Muscle of leg (tissue), 11 donors: ENCODE results near the gene CA7. TPM values are rescaled to one million over a fixed set of nuclear protein-coding genes. Genes with fewer than 3 reads are reported as not detected.

Experiments used
- DNase-seq: peaks from one replicate; pipeline ENCODE4 v3.0.0; 2013
- H3K27ac ChIP-seq: one replicate; pipeline ENCODE4 v1.5.1; 2013; ENCODE audit warnings: mild to moderate bottlenecking, low read length, control low read depth
- H3K27me3 ChIP-seq: one replicate; pipeline ENCODE4 v1.6.1; 2013; ENCODE audit warnings: low read length; ENCODE audit not compliant: control insufficient read depth, insufficient read depth
- H3K36me3 ChIP-seq: one replicate; pipeline ENCODE4 v1.6.1; 2013; ENCODE audit warnings: low read length; ENCODE audit not compliant: control insufficient read depth, insufficient read depth
- H3K4me1 ChIP-seq: one replicate; pipeline ENCODE4 v1.6.1; 2013; ENCODE audit warnings: low read length; ENCODE audit not compliant: control insufficient read depth, insufficient read depth
- H3K4me3 ChIP-seq: one replicate; pipeline ENCODE4 v1.5.1; 2013; ENCODE audit warnings: low read length, control low read depth
- H3K9me3 ChIP-seq: replicated peaks from 2 replicates; pipeline ENCODE4 v1.6.1; 2013; ENCODE audit warnings: low read depth, low read length; ENCODE audit not compliant: control insufficient read depth
- WGBS: methylation state at CpG from one replicate; pipeline ENCODE4 v1.1.5; 2013; ENCODE audit warnings: missing lambda C conversion rate; ENCODE audit not compliant: insufficient coverage; 5-methylcytosine and 5-hydroxymethylcytosine counted together
- polyA plus RNA-seq, 8 donors: library from polyadenylated mRNA; unstranded; fragments of 120-200 nt; gene quantifications; one replicate each; pipeline versions ENCODE4 v1.2.1 to v1.2.3, GENCODE V29; 2013; ENCODE audit warnings: inconsistent platforms in 1 of 8, low replicate concordance in 1 of 8; ENCODE audit not compliant: insufficient read length in 8 of 8, insufficient read depth in 1 of 8
- total RNA-seq: library from RNA; stranded (reverse); fragments of 120-200 nt; gene quantifications from one replicate; pipeline ENCODE4 v1.2.4, GENCODE V29; 2013

CA7 gene
- total and polyA plus RNA-seq, 9 donors: 0.12 TPM; not detected in 8

DNA sequence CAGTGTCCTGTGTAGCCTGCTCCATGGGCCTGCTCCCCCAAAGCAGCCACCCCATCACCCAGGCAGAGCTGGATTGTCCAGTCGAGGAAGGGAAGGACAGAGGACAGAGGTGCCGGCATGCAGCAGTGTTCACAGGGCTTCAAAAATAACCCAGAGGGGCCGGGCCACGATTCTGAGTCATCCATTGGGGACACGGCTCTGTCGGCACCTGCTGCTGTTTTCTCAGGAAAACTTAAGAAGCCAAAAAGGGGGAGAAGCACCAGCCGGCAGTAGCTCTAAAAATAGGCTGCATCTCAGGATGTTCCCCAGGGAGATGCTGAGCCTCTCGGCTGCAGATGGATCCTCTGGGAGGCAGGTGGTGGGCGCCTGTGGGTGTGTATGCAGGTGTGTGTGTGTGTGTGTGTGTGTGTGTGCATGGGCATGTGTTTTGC is 1.6 kb downstream of the CA7 start:
- Histone ChIP-seq H3K4me1 (peaks cover 10% of the 10 kb centered on the region), H3K36me3 (no peaks in the 10 kb centered on the region), H3K4me3 (no peak overlapping the region), H3K27ac (no peak overlapping the region), H3K9me3 (no peaks in the 10 kb centered on the region), H3K27me3 (peaks cover 63% of the 10 kb centered on the region)
- 36% methylated on average over 9 of the region's 9 CpGs for WGBS
- no peak for DNase-seq

DNA sequence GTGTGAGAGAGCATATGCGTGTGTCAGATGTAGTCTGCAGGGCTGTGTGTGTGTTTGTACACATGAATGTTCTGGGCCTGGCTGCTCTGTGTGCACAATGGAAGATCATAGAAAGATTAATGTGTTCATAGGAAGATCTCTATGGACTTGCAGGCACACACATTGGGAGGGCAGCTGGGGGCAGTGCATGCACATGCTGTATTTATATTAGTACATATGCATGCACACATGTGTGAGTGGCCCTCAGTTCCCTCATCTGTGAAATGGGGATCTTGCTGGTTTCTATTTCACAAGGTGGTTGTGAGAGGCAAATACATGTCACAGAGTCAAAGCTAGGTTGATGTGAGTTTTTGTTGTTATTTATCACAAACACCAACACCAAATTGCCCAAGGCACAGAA is 2.1 kb downstream of the CA7 start:
- H3K36me3 ChIP-seq: no peaks in the 10 kb centered on the region
- 57% methylated on average over 1 of the region's 1 CpG for WGBS
- H3K4me1 ChIP-seq: peaks cover 10% of the 10 kb centered on the region
- no peak overlapping the region for H3K27ac ChIP-seq
- DNase-seq: no peak
- no peak overlapping the region for H3K4me3 ChIP-seq
- H3K9me3 ChIP-seq: no peaks in the 10 kb centered on the region
- H3K27me3 ChIP-seq: peaks cover 63% of the 10 kb centered on the region

DNA sequence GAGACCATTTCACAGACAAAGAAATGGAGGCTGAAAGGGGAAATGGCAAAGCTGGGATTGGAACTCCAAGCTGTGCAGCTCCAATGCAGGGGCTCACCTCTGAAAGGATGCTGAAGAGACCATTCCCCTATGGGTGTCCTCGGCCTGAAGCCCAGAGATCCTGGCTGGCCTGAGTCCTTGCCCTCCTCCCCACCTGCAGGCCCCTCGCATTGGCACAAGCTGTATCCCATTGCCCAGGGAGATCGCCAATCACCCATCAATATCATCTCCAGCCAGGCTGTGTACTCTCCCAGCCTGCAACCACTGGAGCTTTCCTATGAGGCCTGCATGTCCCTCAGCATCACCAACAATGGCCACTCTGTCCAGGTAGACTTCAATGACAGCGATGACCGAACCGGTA is 2.6 kb downstream of the CA7 start:
- Histone ChIP-seq H3K27ac (no peak overlapping the region), H3K9me3 (no peaks in the 10 kb centered on the region), H3K4me1 (peaks cover 10% of the 10 kb centered on the region), H3K27me3 (peaks cover 66% of the 10 kb centered on the region), H3K4me3 (no peak overlapping the region), H3K36me3 (no peaks in the 10 kb centered on the region)
- WGBS: 69% methylated on average over 3 of the region's 6 CpGs
- no peak for DNase-seq

DNA sequence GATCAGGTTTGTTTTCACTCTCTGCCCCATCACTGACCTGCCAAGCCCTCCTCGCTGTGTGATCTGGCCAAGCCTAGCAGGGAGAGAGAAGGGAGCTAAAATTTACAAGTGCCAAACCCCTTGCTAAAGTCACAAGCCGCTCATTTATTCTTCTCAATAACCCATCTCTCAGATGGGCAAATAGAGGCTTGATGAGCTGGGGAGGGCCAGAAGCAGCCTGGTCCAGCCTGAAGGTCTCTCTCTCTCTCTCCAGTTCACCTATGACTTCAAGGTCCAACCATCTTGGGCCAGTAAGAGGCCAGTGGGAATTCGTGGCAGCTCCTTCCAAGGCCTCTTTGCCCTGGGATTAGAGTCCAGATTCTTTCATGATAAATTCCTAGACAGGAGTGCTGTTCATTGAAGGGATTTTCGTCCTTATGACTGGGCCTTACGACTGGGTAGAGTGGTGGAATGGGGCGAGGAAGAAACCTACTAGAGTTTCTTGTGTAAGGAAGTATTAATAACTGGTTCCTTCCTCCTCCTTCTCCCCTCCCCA is 3.4 kb downstream of the CA7 start:
- Histone ChIP-seq H3K9me3 (no peaks in the 10 kb centered on the region), H3K4me1 (peaks cover 10% of the 10 kb centered on the region), H3K4me3 (no peak overlapping the region), H3K27ac (no peak overlapping the region), H3K36me3 (no peaks in the 10 kb centered on the region), H3K27me3 (peaks cover 60% of the 10 kb centered on the region)
- DNase-seq: no peak
- no CpG with 5 or more reads among the region's 6 CpGs for WGBS

DNA sequence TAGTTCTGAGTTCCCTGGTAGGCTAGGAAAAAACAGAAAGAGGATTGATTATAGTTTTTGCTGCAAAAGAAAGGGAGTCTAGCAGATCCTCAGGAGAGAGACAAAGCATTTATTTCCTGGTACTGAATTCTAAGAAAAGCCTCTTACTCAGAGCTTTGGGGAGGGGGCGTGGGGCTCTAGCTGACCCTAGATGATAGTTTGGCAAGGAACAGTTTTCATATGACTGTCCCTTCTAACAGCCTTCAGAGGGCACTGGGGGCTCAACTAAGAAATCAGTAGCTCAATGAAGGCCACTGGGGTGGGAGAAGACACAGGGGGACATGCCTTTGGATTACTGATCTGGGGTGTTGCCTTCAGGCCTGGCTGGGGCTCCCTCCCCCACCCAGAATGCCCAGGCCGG is 4.0 kb downstream of the CA7 start:
- WGBS: 80% methylated on average over 1 of the region's 2 CpGs
- no peak overlapping the region for H3K4me3 ChIP-seq
- no peak for DNase-seq
- peaks cover 54% of the 10 kb centered on the region for H3K27me3 ChIP-seq
- peaks cover 10% of the 10 kb centered on the region for H3K4me1 ChIP-seq
- H3K27ac ChIP-seq: no peak overlapping the region
- no peaks in the 10 kb centered on the region for H3K9me3 ChIP-seq
- no peaks in the 10 kb centered on the region for H3K36me3 ChIP-seq

DNA sequence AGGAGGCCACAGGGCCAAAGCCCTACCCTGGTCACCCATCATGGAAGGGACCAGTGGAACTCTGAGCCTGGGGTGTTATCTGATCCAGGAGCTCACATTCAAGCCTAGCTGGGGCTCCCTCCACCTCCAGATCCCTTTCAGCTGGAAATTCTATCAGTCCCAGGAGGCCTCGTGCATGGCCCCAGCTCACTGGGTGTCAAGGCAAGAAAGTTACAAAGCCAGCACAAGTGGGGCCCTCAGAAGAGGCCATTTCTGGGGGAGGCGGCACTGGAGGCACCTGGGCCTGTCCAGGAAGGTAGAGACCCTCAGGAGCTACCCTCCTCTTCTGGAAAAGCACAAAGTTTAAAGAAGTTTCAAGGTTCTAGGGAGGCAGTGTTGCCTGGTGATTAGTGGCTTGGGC is 4.8 kb downstream of the CA7 start:
- DNase-seq: no peak
- Histone ChIP-seq H3K9me3 (no peaks in the 10 kb centered on the region), H3K4me3 (no peak overlapping the region), H3K27me3 (peaks cover 46% of the 10 kb centered on the region), H3K4me1 (peaks cover 10% of the 10 kb centered on the region), H3K36me3 (no peaks in the 10 kb centered on the region), H3K27ac (no peak overlapping the region)
- WGBS: 77% methylated on average over 2 of the region's 2 CpGs

DNA sequence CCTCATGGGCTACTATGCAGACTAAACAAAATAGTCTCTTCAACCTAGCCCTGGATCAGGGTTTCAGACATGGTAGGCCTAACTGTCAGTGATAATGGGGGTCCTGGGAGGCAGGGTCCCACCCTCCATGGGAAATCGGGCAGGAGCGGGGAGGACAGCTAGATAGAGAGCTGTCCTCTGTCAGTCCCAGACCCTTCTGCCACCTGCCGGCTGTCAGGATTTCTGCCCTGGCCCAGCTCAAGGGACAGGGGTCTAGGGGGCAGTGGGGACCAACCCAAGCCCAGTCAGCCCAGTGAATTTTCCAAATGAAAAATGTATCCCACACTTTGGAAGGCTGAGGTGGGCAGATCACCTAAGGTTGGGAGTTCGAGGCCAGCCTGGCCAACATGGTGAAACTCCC is 5.3 kb downstream of the CA7 start:
- Histone ChIP-seq H3K27ac (no peak overlapping the region), H3K36me3 (no peaks in the 10 kb centered on the region), H3K9me3 (no peaks in the 10 kb centered on the region), H3K4me1 (peaks cover 7% of the 10 kb centered on the region), H3K4me3 (no peak overlapping the region), H3K27me3 (peaks cover 40% of the 10 kb centered on the region)
- DNase-seq: no peak
- WGBS: 92% methylated on average over 3 of the region's 4 CpGs

DNA sequence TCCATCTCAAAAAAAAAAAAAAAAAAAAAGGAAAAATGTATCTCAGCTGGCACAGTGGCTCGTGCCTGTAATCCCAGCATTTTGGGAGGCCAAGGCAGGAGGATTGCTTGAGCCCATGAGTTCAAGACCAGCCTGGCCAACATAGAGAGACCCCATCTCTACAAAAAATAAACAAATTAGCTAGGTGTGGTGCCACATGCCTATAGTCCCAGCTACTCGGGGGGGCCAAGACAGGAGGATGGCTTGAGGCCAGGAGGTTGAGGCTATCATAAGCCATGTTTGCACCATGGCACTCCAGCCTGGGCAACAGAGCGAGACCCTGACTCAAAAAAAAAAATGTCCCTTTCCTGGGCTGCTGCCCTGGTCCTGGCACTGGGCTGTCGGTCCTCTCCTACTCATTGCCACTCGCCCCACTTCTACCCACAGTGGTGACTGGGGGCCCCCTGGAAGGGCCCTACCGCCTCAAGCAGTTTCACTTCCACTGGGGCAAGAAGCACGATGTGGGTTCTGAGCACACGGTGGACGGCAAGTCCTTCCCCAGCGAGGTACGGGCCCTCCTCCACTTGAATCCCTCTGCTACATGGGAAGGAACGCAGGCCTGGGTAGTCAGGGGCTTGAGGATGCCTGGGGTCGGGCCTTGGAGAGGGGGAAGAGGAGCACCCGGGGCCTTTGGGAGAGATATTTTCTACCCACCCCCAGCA is 6.1 kb downstream of the CA7 start:
- no peak for DNase-seq
- Histone ChIP-seq H3K27me3 (peaks cover 33% of the 10 kb centered on the region), H3K9me3 (no peaks in the 10 kb centered on the region), H3K4me1 (peaks cover 3% of the 10 kb centered on the region), H3K27ac (no peak overlapping the region), H3K4me3 (no peak overlapping the region), H3K36me3 (no peaks in the 10 kb centered on the region)
- WGBS: 87% methylated on average over 6 of the region's 14 CpGs

DNA sequence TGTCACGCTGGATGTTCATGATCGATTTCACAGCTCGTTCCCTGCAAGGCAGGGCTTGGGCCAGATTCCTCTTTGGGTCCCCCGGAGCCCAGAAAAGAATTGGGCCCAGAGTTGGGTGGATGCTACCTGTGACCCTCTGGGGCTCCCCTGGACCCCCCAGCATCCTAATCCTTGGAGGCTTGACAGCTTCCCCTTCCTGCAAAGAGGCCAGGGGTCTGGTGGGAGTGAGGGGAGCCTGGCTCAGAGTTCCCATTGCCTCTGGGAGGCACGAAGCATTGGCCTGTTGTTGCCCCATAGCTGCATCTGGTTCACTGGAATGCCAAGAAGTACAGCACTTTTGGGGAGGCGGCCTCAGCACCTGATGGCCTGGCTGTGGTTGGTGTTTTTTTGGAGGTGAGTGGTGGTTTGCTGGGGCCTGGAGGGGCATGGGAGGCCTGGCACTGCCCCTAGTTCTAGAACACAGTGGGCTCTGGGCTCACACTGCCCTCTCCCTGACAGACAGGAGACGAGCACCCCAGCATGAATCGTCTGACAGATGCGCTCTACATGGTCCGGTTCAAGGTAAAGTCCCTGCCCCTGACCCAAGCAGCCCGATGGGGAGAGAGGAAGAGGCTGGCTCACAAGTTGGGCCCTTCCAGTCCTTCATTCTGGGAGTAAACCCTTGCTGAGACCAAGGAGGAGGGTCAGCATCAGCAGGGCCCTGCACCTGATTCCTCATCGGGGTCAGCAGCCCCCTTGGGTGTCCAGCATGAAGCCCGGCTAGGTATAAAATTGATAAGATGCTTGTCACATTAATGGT is 7.2 kb downstream of the CA7 start:
- Histone ChIP-seq H3K36me3 (no peaks in the 10 kb centered on the region), H3K4me1 (no peaks in the 10 kb centered on the region), H3K9me3 (no peaks in the 10 kb centered on the region), H3K27ac (no peak overlapping the region), H3K27me3 (peaks cover 22% of the 10 kb centered on the region), H3K4me3 (no peak overlapping the region)
- 62% methylated on average over 8 of the region's 13 CpGs for WGBS
- DNase-seq: no peak

DNA sequence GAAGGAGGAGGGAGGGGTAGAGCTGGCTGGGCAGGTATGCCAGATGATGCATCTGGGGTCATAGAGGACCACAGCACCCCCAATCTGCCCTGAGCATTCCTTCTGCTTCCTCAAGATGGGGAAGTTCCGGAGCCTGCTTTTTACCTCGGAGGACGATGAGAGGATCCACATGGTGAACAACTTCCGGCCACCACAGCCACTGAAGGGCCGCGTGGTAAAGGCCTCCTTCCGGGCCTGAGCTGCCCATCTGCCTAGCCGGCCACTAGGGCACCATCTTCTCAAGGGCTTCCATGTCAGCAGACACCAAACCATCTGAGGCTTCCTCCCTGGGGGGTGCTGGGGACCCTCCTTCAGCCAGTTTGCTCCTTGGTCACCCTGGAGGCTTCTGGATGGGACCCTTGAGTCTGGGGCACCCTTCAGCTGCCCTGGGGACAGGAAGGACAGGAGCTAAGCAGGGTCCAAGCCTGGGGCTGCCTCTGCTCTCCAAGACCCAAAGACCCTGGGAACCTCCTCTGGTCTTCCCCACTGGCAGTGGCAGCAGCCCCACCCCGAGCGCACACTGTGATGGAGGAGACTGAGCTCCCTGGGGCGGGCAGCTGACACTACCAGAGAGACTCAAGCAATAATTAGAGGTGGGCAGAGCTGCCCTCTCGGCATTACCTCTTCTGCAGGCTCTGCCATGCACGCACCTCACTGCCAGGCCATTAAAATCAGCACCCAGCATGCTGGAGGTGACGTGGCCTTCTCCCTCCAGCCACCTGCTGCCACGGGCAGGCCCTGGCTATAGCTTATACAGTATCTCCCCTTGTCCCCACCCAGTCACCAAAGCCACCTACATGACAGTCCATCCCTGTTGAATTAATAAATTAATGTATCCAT is 9.3 kb downstream of the CA7 start:
- Histone ChIP-seq H3K36me3 (no peaks in the 10 kb centered on the region), H3K27ac (no peak overlapping the region), H3K4me1 (no peaks in the 10 kb centered on the region), H3K4me3 (no peak overlapping the region), H3K9me3 (no peaks in the 10 kb centered on the region), H3K27me3 (peaks cover 6% of the 10 kb centered on the region)
- WGBS: 85% methylated on average over 13 of the region's 15 CpGs
- no peak for DNase-seq
